Skeletal muscle cell (primary cell): ENCODE results near the gene H2AZ1.
"Not testable (repeated sequence)": the region's sequence is repeated elsewhere in the genome, so short reads cannot be mapped to it uniquely, and the experiment has no call there.

Experiments
- DNase-seq: peaks from one replicate; pipeline ENCODE4 v3.0.0-alpha.2; 2010; ENCODE audit warnings: low read depth
- H3K4me3 ChIP-seq: 2 replicates; pipeline ENCODE4 v1.5.1; 2011; ENCODE audit warnings: low read depth, mild to moderate bottlenecking, control low read depth, low read length, moderate library complexity

Gene H2AZ1

DNA sequence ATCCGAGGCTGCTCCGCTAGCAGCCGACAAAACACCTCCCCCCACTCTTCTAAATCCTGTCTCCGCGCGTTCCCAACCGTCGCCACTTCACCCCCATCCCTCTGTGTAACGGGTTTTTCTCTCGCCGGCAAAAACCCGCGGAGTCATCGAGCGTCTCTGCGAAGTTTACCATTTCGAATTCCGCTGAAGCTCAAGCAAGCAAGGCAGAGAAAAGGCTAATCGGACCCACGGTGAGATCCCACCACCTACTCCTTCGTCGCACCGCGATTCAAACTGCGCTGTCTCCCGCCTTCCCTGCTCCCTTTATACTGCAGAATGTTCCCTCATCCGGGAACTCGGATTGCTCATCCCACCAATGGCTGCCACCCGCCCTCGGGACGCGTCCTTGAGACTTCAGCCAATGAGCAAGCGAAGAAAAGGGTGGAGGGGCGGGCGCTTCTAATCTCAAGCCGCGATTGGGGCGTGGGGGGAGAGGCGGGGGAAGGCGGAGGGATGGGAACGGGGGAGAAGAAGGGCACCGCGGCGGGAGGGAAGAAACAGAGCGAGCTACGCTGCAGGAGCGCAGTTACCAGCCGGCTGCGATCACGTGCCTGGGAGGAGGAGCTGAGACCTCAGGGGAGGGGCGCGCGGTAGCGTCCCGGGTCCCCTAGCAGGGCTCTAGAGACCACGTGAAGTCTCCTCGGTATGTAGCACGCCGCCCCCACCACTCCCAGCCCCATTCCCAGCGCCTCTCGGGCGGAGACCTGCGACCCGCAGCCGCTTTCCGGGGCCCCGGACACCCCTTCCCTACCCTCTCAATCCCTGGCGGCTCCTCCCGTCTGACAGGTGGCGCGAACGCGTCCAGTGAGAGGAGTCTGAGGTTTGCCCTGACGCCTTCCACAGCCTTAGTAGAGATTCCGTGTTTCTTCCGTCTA, at the start of gene H2AZ1:
Gene H2AZ1, minus strand, starts transcription at position 277 of the 914 bp plus-strand sequence. Its CDS starts 105 bp downstream, at position 172.
- peak; percentile 97 for DNase-seq
- peak within 1 kb of the TSS; percentile 92 for H3K4me3 ChIP-seq

DNA sequence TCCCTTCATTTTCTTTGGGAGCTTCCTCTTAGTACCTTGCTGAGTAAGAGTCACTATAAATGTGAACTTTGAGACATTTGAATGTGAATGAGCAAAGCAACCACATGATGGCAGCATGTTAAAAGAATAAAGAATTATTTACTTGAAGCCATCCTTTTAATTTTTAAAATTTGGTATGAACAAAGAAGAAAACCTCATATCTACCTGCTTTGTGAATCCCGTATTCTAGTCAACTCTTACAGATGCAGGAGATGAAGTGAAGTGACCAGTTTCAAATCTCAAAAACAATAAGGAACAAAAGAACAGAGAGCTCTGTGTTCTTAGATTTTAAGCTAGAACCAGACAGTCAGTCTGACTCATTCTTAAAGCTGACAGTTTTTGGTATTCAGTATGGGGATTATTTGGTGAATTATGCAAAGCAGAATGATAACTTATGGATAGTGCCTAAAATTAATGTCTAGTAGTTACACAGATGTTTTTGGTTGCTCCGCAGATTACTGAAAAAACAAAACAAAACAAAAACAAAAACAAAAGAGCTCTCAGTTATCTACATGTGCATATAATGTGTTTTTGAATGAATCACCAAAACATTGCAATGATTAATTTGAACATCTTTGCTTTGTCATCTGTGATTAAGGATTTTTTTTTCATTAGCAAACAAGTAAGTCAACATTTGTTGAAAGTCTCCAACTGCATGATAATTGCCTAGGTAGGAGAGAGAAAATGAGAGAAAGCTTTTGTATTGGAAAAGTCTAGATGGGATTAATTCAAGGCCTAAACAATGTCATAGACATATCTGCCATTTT, 48.2 kb upstream of the H2AZ1 start:
- DNase-seq = no peak
- H3K4me3 ChIP-seq = no peak overlapping the region

DNA sequence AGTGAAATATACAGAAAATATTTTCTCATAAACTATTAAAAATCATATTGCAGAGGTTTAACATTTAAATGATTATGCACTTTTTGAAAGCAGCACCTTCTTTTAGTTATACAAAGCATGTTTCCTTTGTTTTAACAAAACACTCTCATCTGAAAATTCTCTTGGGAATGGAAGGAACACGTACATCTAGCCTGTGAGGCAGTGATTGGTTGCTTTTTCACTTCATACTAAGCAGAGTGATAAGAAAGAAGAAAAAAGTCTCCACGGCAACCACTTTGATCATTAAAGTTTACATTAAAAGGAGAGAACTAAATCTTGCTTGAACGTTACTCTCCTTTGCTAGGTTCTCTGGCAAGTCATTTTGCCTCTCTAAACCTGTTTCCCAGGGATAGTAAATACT, 41.7 kb upstream of the H2AZ1 start:
- DNase-seq = no peak
- no peak overlapping the region for H3K4me3 ChIP-seq

DNA sequence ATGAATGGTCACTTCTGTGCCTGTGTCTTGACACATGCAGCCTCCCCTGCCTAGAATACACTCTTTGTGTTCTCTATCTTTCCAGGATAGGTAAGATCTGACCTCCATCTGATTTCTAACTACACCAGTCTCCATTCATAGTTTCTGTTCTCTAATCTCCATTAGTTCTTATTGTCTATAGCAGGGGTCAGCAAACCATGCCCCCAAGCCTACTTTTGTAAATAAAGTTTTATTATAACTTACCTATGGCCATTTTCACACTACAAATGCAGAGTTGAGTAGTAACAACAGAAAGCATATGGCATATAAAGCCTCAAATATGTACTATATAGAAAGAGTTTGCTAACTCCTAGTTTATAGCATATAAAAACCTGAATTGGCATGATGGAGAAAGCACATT, 37.6 kb upstream of the H2AZ1 start:
- H3K4me3 ChIP-seq = no peak overlapping the region
- no peak for DNase-seq

GRCh38 chr4:99986792-99987191, 36.7 kb upstream of the H2AZ1 start:
- DNase-seq = no peak
- H3K4me3 ChIP-seq = no peak overlapping the region

GRCh38 chr4:99983289-99983943, 33.3 kb upstream of the H2AZ1 start:
- DNase-seq = no peak
- no peak overlapping the region for H3K4me3 ChIP-seq

DNA sequence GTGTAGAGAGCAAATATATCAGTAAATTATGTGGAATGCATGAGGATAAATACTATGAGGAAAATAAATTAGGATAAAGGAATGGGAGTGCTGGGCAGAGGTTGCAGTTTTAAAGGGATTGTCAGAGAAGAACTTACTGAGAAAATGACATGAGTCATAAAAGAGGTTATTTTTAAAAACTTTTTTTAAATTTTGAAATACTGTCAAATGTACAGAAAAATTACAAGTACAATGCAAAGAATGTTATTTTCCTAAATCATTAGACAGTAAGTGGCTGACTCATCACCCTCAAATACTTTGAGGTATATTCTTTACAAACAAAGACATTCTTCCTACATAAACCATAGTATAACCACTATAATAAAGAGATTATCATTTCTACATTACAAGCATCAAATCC, 29.8 kb upstream of the H2AZ1 start:
- no peak for DNase-seq
- H3K4me3 ChIP-seq = no peak overlapping the region

- H3K4me3 ChIP-seq = no peak overlapping the region
Observed at GRCh38 chr4:99971453-99972111, 21.5 kb upstream of the H2AZ1 start.

GRCh38 chr4:99968330-99968729, 18.3 kb upstream of the H2AZ1 start:
- peak; percentile 56 for DNase-seq

More at GRCh38 chr4:99971453-99972111, 21.5 kb upstream of the H2AZ1 start:
- no peak for DNase-seq

GRCh38 chr4:99966692-99967091, 16.6 kb upstream of the H2AZ1 start:
- H3K4me3 ChIP-seq = no peak overlapping the region
- DNase-seq = no peak

More at GRCh38 chr4:99968330-99968729, 18.3 kb upstream of the H2AZ1 start:
- H3K4me3 ChIP-seq = no peak overlapping the region

DNA sequence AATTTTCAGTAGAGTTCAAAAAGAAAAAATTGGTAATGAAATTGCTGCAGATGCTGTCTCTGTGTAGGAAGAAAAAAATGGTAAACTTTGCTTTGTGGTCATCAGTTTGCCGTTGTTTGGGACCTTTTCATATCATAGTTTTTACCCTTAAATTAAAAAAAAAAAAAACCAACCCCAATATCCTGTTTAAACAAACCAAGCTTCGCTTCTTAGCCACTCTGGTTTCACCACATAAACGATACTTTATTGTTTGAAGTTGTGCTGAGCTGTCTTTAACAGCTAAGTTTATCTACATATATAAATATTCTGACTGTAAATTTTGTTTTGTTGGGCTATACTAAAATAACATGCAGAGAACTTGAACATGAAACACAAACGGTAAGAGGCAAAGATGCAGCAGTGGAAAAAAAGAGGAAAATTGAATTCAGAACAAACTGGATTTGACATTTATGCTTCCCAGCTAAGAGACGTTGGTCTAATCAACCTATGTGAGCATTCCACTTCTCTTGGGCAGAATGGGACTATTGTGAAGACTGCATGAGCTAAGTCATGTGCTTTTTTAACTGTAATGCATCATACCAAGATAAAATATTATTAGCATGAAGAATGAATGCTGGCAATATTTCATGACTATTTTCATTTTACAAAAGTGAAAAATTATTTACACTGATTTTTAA, 15.7 kb upstream of the H2AZ1 start:
- no peak for DNase-seq
- H3K4me3 ChIP-seq = no peak overlapping the region

GRCh38 chr4:99965173-99965572, 15.1 kb upstream of the H2AZ1 start:
- H3K4me3 ChIP-seq = no peak overlapping the region
- DNase-seq = no peak

GRCh38 chr4:99961711-99962110, 11.6 kb upstream of the H2AZ1 start:
- no peak for DNase-seq
- no peak overlapping the region for H3K4me3 ChIP-seq

GRCh38 chr4:99960648-99961047, 10.6 kb upstream of the H2AZ1 start:
- H3K4me3 ChIP-seq = no peak overlapping the region

DNA sequence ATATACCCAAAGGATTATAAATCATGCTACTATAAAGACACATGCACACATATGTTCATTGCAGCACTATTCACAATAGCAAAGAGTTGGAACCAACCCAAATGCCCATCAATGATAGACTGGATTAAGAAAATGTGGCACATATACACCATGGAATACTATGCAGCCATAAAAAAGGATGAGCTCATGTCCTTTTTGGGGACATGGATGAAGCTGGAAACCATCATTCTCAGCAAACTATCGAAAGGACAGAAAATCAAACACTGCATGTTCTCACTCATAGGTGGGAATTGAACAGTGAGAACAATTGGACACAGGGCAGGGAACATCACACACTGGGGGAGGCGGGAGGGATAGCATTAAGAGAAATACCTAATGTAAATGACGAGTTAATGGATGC, 8.1 kb upstream of the H2AZ1 start:
- H3K4me3 ChIP-seq, DNase-seq: not testable (repeated sequence)

More at GRCh38 chr4:99960648-99961047, 10.6 kb upstream of the H2AZ1 start:
- DNase-seq = no peak

DNA sequence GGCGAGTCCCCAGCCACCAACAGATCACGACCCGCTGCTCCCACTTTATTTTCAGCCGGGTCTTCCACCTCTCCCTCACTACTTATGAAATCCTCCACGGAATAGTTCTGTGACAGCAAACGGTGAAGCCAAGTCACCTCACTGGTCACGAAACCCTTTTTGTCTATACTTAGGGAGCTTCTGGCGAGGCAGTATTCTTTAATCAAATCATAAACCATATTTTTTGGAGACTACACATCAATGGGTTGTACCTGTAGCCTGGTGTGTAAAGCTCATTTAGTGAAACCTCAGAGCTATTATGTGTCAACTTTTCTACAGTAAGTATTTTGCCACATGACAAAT, 809 bp upstream of the H2AZ1 start:
- no peak for DNase-seq

GRCh38 chr4:99949034-99949998, 759 bp downstream of the H2AZ1 start:
- peak; percentile 78 for DNase-seq

More for the DNA sequence above, 809 bp upstream of the H2AZ1 start:
- peak overlapping the region; percentile 92 for H3K4me3 ChIP-seq

GRCh38 chr4:99947608-99948007, 2.5 kb downstream of the H2AZ1 start:
- no peak for DNase-seq
- no peak overlapping the region for H3K4me3 ChIP-seq

More at GRCh38 chr4:99949034-99949998, 759 bp downstream of the H2AZ1 start:
- H3K4me3 ChIP-seq = peak overlapping the region; percentile 91
